C4-2B (cell line): ENCODE measurements around the gene OSBP2.
A peak's percentile ranks its signal among the peaks of the same experiment; 100 is the strongest.

Source experiments
- CTCF ChIP-seq: fragments of 450-650 bp; conservative IDR thresholded peaks from 2 replicates; pipeline ENCODE4 v1.5.1; 2017; ENCODE audit warnings: mild to moderate bottlenecking
- ZFX ChIP-seq: fragments of 450-650 bp; IDR thresholded peaks from 2 replicates; pipeline ENCODE4 v1.6.1; 2017

- TF ChIP-seq CTCF (peak; percentile 97), ZFX (no peak)
Measured at GRCh38 chr22:30920407-30920806, 225.7 kb downstream of the OSBP2 start.
